Upper lobe of right lung (tissue), 1 donor: ENCODE measurements around the gene LIPH. TPM values are rescaled to one million over a fixed set of nuclear protein-coding genes. Genes with fewer than 3 reads are reported as not detected.

Experiments
- ATAC-seq: fragments of 200-7000 bp; cut with Tn5 transposase; one replicate; pipeline ENCODE4 v1.9.1; 2020; ENCODE audit warnings: mild to moderate bottlenecking, moderate library complexity
- DNase-seq: peaks from one replicate; pipeline ENCODE4 v3.0.0-alpha.2; 2020
- H3K27ac ChIP-seq: fragments of 200-600 bp; one replicate; pipeline ENCODE4 v1.8.0; 2022
- H3K27me3 ChIP-seq: fragments of 200-600 bp; one replicate; pipeline ENCODE4 v1.8.0; 2022; ENCODE audit warnings: mild to moderate bottlenecking
- H3K36me3 ChIP-seq: fragments of 200-600 bp; one replicate; pipeline ENCODE4 v1.8.0; 2022
- H3K4me1 ChIP-seq: fragments of 200-600 bp; one replicate; pipeline ENCODE4 v1.8.0; 2022
- H3K4me3 ChIP-seq: fragments of 200-600 bp; one replicate; pipeline ENCODE4 v1.8.0; 2022; ENCODE audit warnings: mild to moderate bottlenecking
- H3K9me3 ChIP-seq: fragments of 200-600 bp; one replicate; pipeline ENCODE4 v1.8.0; 2022
- CTCF ChIP-seq: fragments of 200-600 bp; IDR thresholded peaks from one replicate; pipeline ENCODE4 v1.8.0; 2022; ENCODE audit warnings: antibody characterized with exemption
- intact Hi-C: fragments of 100-400 bp; cut with DNase I; formaldehyde crosslinking; loops from one replicate; pipeline ENCODE4 v1.11.0; 2022
- total RNA-seq: library from RNA; stranded (reverse); fragmentation: NEBNext Ultra II Directional; extraction: Animal tissue kit (Norgen Biotek cat#: 25700); gene quantifications from one replicate; pipeline ENCODE4 v1.2.1, GENCODE V29; 2021
- donor health status: DM: no; HTN: yes; CAD: no; lungs with severe emphysema.

The LIPH gene
- total RNA-seq, 1 donor from 2014 or later: 38.0 TPM

GRCh38 chr3:185555860-185556347, 3.5 kb upstream of the LIPH start:
- Histone ChIP-seq H3K4me1 (peaks cover under 1% of the 10 kb centered on the region), H3K36me3 (no peaks in the 10 kb centered on the region), H3K27ac (no peak overlapping the region), H3K27me3 (peaks cover 3% of the 10 kb centered on the region), H3K4me3 (no peak overlapping the region), H3K9me3 (no peaks in the 10 kb centered on the region)
- TF ChIP-seq CTCF: no peak
- intact Hi-C loops: no loop called here
- DNase-seq (no peak), ATAC-seq (no peak)

- no peak for ATAC-seq
- no peaks in the 10 kb centered on the region for H3K36me3 ChIP-seq
Observed at GRCh38 chr3:185555101-185555501, 2.7 kb upstream of the LIPH start.

GRCh38 chr3:185549651-185550111, 2.7 kb downstream of the LIPH start:
- Histone ChIP-seq H3K4me3 (no peak overlapping the region), H3K4me1 (no peaks in the 10 kb centered on the region), H3K27ac (peak overlapping the region; percentile 72), H3K36me3 (no peaks in the 10 kb centered on the region), H3K9me3 (no peaks in the 10 kb centered on the region), H3K27me3 (no peaks in the 10 kb centered on the region)
- TF ChIP-seq CTCF: no peak
- DNase-seq (no peak), ATAC-seq (peak; percentile 67)
- intact Hi-C loops: no loop called here

More at GRCh38 chr3:185555101-185555501, 2.7 kb upstream of the LIPH start:
- intact Hi-C loops: no loop called here
- Histone ChIP-seq H3K9me3 (no peaks in the 10 kb centered on the region), H3K4me3 (no peak overlapping the region), H3K27ac (no peak overlapping the region), H3K4me1 (no peaks in the 10 kb centered on the region), H3K27me3 (no peaks in the 10 kb centered on the region)
- no peak for DNase-seq
- no peak for TF ChIP-seq CTCF

GRCh38 chr3:185549122-185549521, 3.3 kb downstream of the LIPH start:
- ATAC-seq (peak; percentile 49), DNase-seq (no peak)
- H3K27me3 ChIP-seq: no peaks in the 10 kb centered on the region
- intact Hi-C loops: no loop called here
- peaks cover 3% of the 10 kb centered on the region for H3K36me3 ChIP-seq
- TF ChIP-seq CTCF: no peak
- H3K9me3 ChIP-seq: no peaks in the 10 kb centered on the region
- H3K27ac ChIP-seq: peak overlapping the region; percentile 72
- H3K4me1 ChIP-seq: no peaks in the 10 kb centered on the region
- H3K4me3 ChIP-seq: no peak overlapping the region

GRCh38 chr3:185540695-185541094, 11.7 kb downstream of the LIPH start:
- Histone ChIP-seq H3K4me1 (peaks cover 3% of the 10 kb centered on the region), H3K36me3 (peaks cover 3% of the 10 kb centered on the region), H3K27ac (no peak overlapping the region), H3K9me3 (no peaks in the 10 kb centered on the region), H3K27me3 (no peaks in the 10 kb centered on the region), H3K4me3 (no peak overlapping the region)
- ATAC-seq (no peak), DNase-seq (no peak)
- intact Hi-C loops: no loop called here
- TF ChIP-seq CTCF: no peak

GRCh38 chr3:185539934-185540333, 12.5 kb downstream of the LIPH start:
- no peak for ATAC-seq
- DNase-seq: no peak
- no peak overlapping the region for H3K27ac ChIP-seq
- H3K9me3 ChIP-seq: no peaks in the 10 kb centered on the region
- no peak for TF ChIP-seq CTCF
- H3K27me3 ChIP-seq: no peaks in the 10 kb centered on the region
- peaks cover 3% of the 10 kb centered on the region for H3K4me1 ChIP-seq
- intact Hi-C loops: no loop called here
- peaks cover 3% of the 10 kb centered on the region for H3K36me3 ChIP-seq
- H3K4me3 ChIP-seq: no peak overlapping the region
